IMR-90 (cell line): ENCODE data around the gene CD38. TPM values are rescaled to one million over a fixed set of nuclear protein-coding genes. Genes with fewer than 3 reads are reported as not detected.

Experiments used
- ATAC-seq: fragments of 200-7000 bp; cut with Tn5 transposase; 2 replicates; pipeline ENCODE4 v1.9.1; 2020; ENCODE audit warnings: low read depth, mild to moderate bottlenecking, moderate library complexity
- BruUV-seq: library from RNA; stranded (reverse); fragments of 400-500 nt; replicated peaks from 2 replicates; lab custom pipeline; 2021; lab: Mats Ljungman, UMichigan
- CTCF ChIA-PET: fragments of 300-600 bp; formaldehyde crosslinking; extraction: SDS; loops from one replicate; lab custom pipeline; 2021; ENCODE audit warnings: antibody characterized with exemption; lab: Yijun Ruan, JAX
- POLR2A ChIA-PET: fragments of 300-600 bp; sonication (Branson Sonifier 250); formaldehyde crosslinking; loops from one replicate; lab custom pipeline; 2022; ENCODE audit warnings: antibody characterized with exemption; ENCODE audit not compliant: unreplicated experiment; lab: Charles Lee
- DNase-seq: peaks from one replicate; pipeline ENCODE4 v3.0.0; 2013
- H2AFZ ChIP-seq: replicated peaks from 2 replicates; pipeline ENCODE3; 2013; ENCODE audit warnings: low read length, mild to moderate bottlenecking; ENCODE audit not compliant: poor library complexity
- H2AK5ac ChIP-seq: 2 replicates; pipeline ENCODE4 v1.6.1; 2013; ENCODE audit warnings: low read depth, low read length, inconsistent platforms
- H2AK9ac ChIP-seq: replicated peaks from 2 replicates; pipeline ENCODE3; 2013; ENCODE audit warnings: mild to moderate bottlenecking, low read depth, low read length, moderate library complexity; ENCODE audit not compliant: poor library complexity
- H2BK120ac ChIP-seq: 2 replicates; pipeline ENCODE4 v1.6.1; 2013; ENCODE audit warnings: low read depth, low read length, inconsistent platforms
- H2BK15ac ChIP-seq: 3 replicates; pipeline ENCODE4 v1.6.1; 2013; ENCODE audit warnings: low read depth, low read length, inconsistent platforms
- H2BK20ac ChIP-seq: 2 replicates; pipeline ENCODE4 v1.6.1; 2013; ENCODE audit warnings: low read depth, mild to moderate bottlenecking, inconsistent platforms, low read length, moderate library complexity
- H2BK5ac ChIP-seq: 2 replicates; pipeline ENCODE4 v1.6.1; 2013; ENCODE audit warnings: mild to moderate bottlenecking, low read depth, low read length, inconsistent platforms; ENCODE audit not compliant: poor library complexity, severe bottlenecking
- H3K14ac ChIP-seq: replicated peaks from 2 replicates; pipeline ENCODE4 v1.6.1; 2013; ENCODE audit warnings: low read depth, low read length, inconsistent platforms
- H3K18ac ChIP-seq: 2 replicates; pipeline ENCODE4 v1.6.1; 2013; ENCODE audit warnings: low read depth, low read length, control low read depth
- H3K23ac ChIP-seq: 2 replicates; pipeline ENCODE4 v1.6.1; 2013; ENCODE audit warnings: low read depth, low read length, inconsistent platforms
- H3K27ac ChIP-seq: 2 replicates; pipeline ENCODE4 v1.5.1; 2013; ENCODE audit warnings: mild to moderate bottlenecking, control low read depth, low read length; ENCODE audit not compliant: insufficient read depth
- H3K27me3 ChIP-seq: 2 replicates; pipeline ENCODE4 v1.6.1; 2013; ENCODE audit warnings: low read length; ENCODE audit not compliant: control insufficient read depth, insufficient read depth
- H3K36me3 ChIP-seq: 2 replicates; pipeline ENCODE4 v1.6.1; 2013; ENCODE audit warnings: low read length, mixed read lengths; ENCODE audit not compliant: control insufficient read depth, insufficient read depth
- H3K4ac ChIP-seq: 2 replicates; pipeline ENCODE4 v1.6.1; 2013; ENCODE audit warnings: low read depth, low read length, inconsistent platforms
- H3K4me1 ChIP-seq: 2 replicates; pipeline ENCODE4 v1.6.1; 2013; ENCODE audit warnings: low read length, mixed read lengths; ENCODE audit not compliant: control insufficient read depth, insufficient read depth
- H3K4me2 ChIP-seq: 2 replicates; pipeline ENCODE4 v1.6.1; 2013; ENCODE audit warnings: low read depth, mild to moderate bottlenecking, control low read depth, low read length, moderate library complexity
- H3K4me3 ChIP-seq: 2 replicates; pipeline ENCODE4 v1.5.1; 2013; ENCODE audit warnings: low read depth, mild to moderate bottlenecking, control low read depth, low read length, moderate library complexity; ENCODE audit not compliant: insufficient read depth
- H3K56ac ChIP-seq: 2 replicates; pipeline ENCODE4 v1.6.1; 2013; ENCODE audit warnings: low read length, inconsistent platforms; ENCODE audit not compliant: insufficient read depth; ENCODE audit errors: extremely low read depth
- H3K79me1 ChIP-seq, 2 experiments: 2 replicates each; pipeline ENCODE4 v1.6.1; 2013; ENCODE audit warnings: low read length in 2 of 2, inconsistent platforms in 1 of 2, low read depth in 1 of 2
- H3K9ac ChIP-seq: 2 replicates; pipeline ENCODE4 v1.6.1; 2013; ENCODE audit warnings: low read depth, low read length, control low read depth
- H3K9me1 ChIP-seq: 2 replicates; pipeline ENCODE4 v1.6.1; 2013; ENCODE audit warnings: low read length, inconsistent platforms; ENCODE audit not compliant: insufficient read depth
- H3K9me3 ChIP-seq: 2 replicates; pipeline ENCODE4 v1.6.1; 2013; ENCODE audit warnings: low read length; ENCODE audit not compliant: control insufficient read depth, insufficient read depth
- H4K20me1 ChIP-seq: 2 replicates; pipeline ENCODE4 v1.6.1; 2013; ENCODE audit warnings: low read length, inconsistent platforms; ENCODE audit not compliant: insufficient read depth
- H4K5ac ChIP-seq: 2 replicates; pipeline ENCODE4 v1.6.1; 2013; ENCODE audit warnings: mild to moderate bottlenecking, low read depth, low read length, control low read depth
- H4K8ac ChIP-seq, 2 experiments: 2 replicates each; pipeline ENCODE4 v1.6.1; 2013; ENCODE audit warnings: low read depth in 2 of 2, low read length in 2 of 2, control low read depth in 1 of 2, inconsistent platforms in 1 of 2
- H4K91ac ChIP-seq: 2 replicates; pipeline ENCODE4 v1.6.1; 2013; ENCODE audit warnings: low read depth, low read length, inconsistent platforms; ENCODE audit not compliant: insufficient read depth
- BHLHE40 ChIP-seq: fragments of 150-350 bp; IDR thresholded peaks from 2 replicates; pipeline ENCODE4 v1.6.1; 2016; ENCODE audit warnings: mild to moderate bottlenecking, low read depth, low read length
- CEBPB ChIP-seq: IDR thresholded peaks from 2 replicates; pipeline ENCODE4 v1.6.1; 2012; ENCODE audit warnings: low read depth, low read length, improper control_type of control experiment
- CHD1 ChIP-seq: IDR thresholded peaks from 2 replicates; pipeline ENCODE4 v1.6.1; 2012; ENCODE audit warnings: low read depth, low read length, improper control_type of control experiment
- FOS ChIP-seq: fragments of 150-350 bp; IDR thresholded peaks from 2 replicates; pipeline ENCODE4 v1.6.1; 2016; ENCODE audit warnings: low read depth, low read length
- MAFK ChIP-seq: IDR thresholded peaks from 2 replicates; pipeline ENCODE4 v1.6.1; 2012; ENCODE audit warnings: low read depth, low read length, improper control_type of control experiment
- MAZ ChIP-seq: IDR thresholded peaks from 2 replicates; pipeline ENCODE4 v1.6.1; 2012; ENCODE audit warnings: low read depth, mild to moderate bottlenecking, low read length, improper control_type of control experiment, moderate library complexity, borderline replicate concordance
- MXI1 ChIP-seq: IDR thresholded peaks from 2 replicates; pipeline ENCODE4 v1.6.1; 2012; ENCODE audit warnings: low read depth, mild to moderate bottlenecking, low read length, moderate library complexity, borderline replicate concordance
- NFE2L2 ChIP-seq: fragments of 150-350 bp; IDR thresholded peaks from 2 replicates; pipeline ENCODE4 v1.6.1; 2016; ENCODE audit warnings: low read depth, mild to moderate bottlenecking, low read length
- POLR2A ChIP-seq: IDR thresholded peaks from 2 replicates; pipeline ENCODE4 v1.6.1; 2012; ENCODE audit warnings: mild to moderate bottlenecking, low read depth, low read length
- RAD21 ChIP-seq: IDR thresholded peaks from 2 replicates; pipeline ENCODE4 v1.6.1; 2012; ENCODE audit warnings: low read length, improper control_type of control experiment
- RCOR1 ChIP-seq: IDR thresholded peaks from 2 replicates; pipeline ENCODE4 v1.6.1; 2012; ENCODE audit warnings: mild to moderate bottlenecking, low read length, improper control_type of control experiment; ENCODE audit not compliant: insufficient replicate concordance
- RFX5 ChIP-seq: IDR thresholded peaks from 2 replicates; pipeline ENCODE4 v1.8.0; 2012; ENCODE audit warnings: low read depth, mild to moderate bottlenecking, low read length, moderate library complexity
- SMC3 ChIP-seq: fragments of 150-350 bp; IDR thresholded peaks from 2 replicates; pipeline ENCODE4 v1.6.1; 2016; ENCODE audit warnings: low read depth, mild to moderate bottlenecking, antibody characterized with exemption, low read length, moderate library complexity
- whole genome bisulfite sequencing, 2 experiments: methylation state at CpG; one replicate each; pipeline versions ENCODE4 v1.1.5 to v1.1.7; 2013; ENCODE audit warnings: missing lambda C conversion rate in 2 of 2; ENCODE audit not compliant: insufficient read length in 1 of 2; ENCODE audit errors: extremely low coverage in 2 of 2; 5-methylcytosine and 5-hydroxymethylcytosine counted together
- dilution Hi-C: fragments of 300-500 bp; cut with HindIII; formaldehyde crosslinking; loops from one replicate; pipeline ENCODE4 v1.14.3; 2018; ENCODE audit warnings: low sequenced_read_pairs; ENCODE audit not compliant: unreplicated experiment
- in situ Hi-C: fragments of 300-500 bp; cut with MboI; formaldehyde crosslinking; loops from 3 replicates; pipeline ENCODE4 v1.14.3; 2019; ENCODE audit warnings: low sequenced_read_pairs, inconsistent platforms, mixed read lengths
- intact Hi-C: fragments of 100-400 bp; cut with micrococcal nuclease; formaldehyde crosslinking; loops from 2 replicates; pipeline ENCODE4 v1.10.0; 2022
- polyA plus RNA-seq, 3 experiments: library from polyadenylated mRNA; depleted of rRNA; stranded (reverse); fragments of >200 nt; gene quantifications; 2 replicates each; pipeline ENCODE4 v1.2.3, GENCODE V29; 2012; ENCODE audit warnings: low replicate concordance in 1 of 3
- total RNA-seq: library from RNA; depleted of rRNA; stranded (reverse); fragments of >200 nt; gene quantifications from 2 replicates; pipeline ENCODE4 v1.2.3, GENCODE V29; 2012
- TF ChIP-seq, protein P1 (sequence below): fragments of 150-350 bp; IDR thresholded peaks from 2 replicates; pipeline ENCODE4 v1.6.1; 2017; ENCODE audit warnings: mild to moderate bottlenecking, antibody characterized with exemption, low read length, low read depth
- TF ChIP-seq, protein P2 (sequence below): fragments of 150-350 bp; IDR thresholded peaks from 2 replicates; pipeline ENCODE4 v1.6.1; 2016; ENCODE audit warnings: low read depth, mild to moderate bottlenecking, low read length, moderate library complexity, borderline replicate concordance
- TF ChIP-seq, protein P3 (sequence below): conservative IDR thresholded peaks from 2 replicates; pipeline ENCODE4 v1.5.1; 2012; ENCODE audit warnings: mild to moderate bottlenecking, low read depth, low read length, improper control_type of control experiment

CD38 gene
- total and polyA plus RNA-seq, 2 of the 4 experiments (the other 2 are of a cell fraction): not detected

DNA sequence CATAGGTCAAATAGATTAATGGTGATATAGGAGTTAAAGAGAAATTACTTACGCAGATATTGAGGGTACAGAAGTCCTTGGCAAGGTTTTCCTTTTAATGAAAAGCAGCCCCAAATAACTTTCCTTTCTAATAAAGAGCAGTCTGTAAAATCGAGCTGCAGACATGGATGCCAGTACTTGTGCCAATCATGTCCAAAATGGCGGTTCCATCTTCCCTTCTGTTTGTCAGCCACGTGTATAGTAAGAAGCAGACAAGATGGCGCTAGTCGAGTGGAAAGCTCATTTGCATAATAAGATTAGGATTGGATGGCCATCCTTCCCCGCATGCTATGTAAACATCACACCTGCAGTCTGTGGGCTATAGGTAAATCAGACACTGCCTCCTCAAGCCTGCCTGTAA is 92.0 kb downstream of the CD38 start:
- Histone ChIP-seq H3K9me3 (no peaks in the 10 kb centered on the region), H3K4ac (no peak overlapping the region), H2AK5ac (no peak overlapping the region), H3K18ac (no peak overlapping the region), H4K8ac (no peak overlapping the region), H2BK5ac (no peak overlapping the region), H4K91ac (no peak overlapping the region), H2AK9ac (no peak overlapping the region), H3K36me3 (no peaks in the 10 kb centered on the region), H2BK15ac (no peak overlapping the region), H3K4me3 (no peak overlapping the region), H3K27me3 (peaks cover 18% of the 10 kb centered on the region), H3K9me1 (no peaks in the 10 kb centered on the region), H3K56ac (no peak overlapping the region), H4K5ac (no peak overlapping the region), H2BK120ac (no peak overlapping the region), H3K14ac (no peak overlapping the region), H2BK20ac (no peak overlapping the region), H3K4me1 (no peaks in the 10 kb centered on the region), H3K23ac (no peak overlapping the region), H3K79me1 (no peaks in the 10 kb centered on the region), H2AFZ (no peak overlapping the region), H3K4me2 (no peak overlapping the region), H3K27ac (no peak overlapping the region), H3K9ac (no peak overlapping the region), H4K20me1 (no peaks in the 10 kb centered on the region)
- DNase-seq: no peak
- ATAC-seq: no peak
- TF ChIP-seq RAD21 (no peak), MAZ (no peak), MXI1 (no peak), FOS (no peak), CEBPB (no peak), CHD1 (no peak), BHLHE40 (no peak), SMC3 (no peak), POLR2A (no peak), RCOR1 (no peak), RFX5 (no peak), MAFK (no peak), NFE2L2 (no peak)
- TF ChIP-seq, protein P1, sequence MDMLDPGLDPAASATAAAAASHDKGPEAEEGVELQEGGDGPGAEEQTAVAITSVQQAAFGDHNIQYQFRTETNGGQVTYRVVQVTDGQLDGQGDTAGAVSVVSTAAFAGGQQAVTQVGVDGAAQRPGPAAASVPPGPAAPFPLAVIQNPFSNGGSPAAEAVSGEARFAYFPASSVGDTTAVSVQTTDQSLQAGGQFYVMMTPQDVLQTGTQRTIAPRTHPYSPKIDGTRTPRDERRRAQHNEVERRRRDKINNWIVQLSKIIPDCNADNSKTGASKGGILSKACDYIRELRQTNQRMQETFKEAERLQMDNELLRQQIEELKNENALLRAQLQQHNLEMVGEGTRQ: no peak
- TF ChIP-seq, protein P2, sequence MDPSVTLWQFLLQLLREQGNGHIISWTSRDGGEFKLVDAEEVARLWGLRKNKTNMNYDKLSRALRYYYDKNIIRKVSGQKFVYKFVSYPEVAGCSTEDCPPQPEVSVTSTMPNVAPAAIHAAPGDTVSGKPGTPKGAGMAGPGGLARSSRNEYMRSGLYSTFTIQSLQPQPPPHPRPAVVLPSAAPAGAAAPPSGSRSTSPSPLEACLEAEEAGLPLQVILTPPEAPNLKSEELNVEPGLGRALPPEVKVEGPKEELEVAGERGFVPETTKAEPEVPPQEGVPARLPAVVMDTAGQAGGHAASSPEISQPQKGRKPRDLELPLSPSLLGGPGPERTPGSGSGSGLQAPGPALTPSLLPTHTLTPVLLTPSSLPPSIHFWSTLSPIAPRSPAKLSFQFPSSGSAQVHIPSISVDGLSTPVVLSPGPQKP: no peak
- TF ChIP-seq, protein P3, sequence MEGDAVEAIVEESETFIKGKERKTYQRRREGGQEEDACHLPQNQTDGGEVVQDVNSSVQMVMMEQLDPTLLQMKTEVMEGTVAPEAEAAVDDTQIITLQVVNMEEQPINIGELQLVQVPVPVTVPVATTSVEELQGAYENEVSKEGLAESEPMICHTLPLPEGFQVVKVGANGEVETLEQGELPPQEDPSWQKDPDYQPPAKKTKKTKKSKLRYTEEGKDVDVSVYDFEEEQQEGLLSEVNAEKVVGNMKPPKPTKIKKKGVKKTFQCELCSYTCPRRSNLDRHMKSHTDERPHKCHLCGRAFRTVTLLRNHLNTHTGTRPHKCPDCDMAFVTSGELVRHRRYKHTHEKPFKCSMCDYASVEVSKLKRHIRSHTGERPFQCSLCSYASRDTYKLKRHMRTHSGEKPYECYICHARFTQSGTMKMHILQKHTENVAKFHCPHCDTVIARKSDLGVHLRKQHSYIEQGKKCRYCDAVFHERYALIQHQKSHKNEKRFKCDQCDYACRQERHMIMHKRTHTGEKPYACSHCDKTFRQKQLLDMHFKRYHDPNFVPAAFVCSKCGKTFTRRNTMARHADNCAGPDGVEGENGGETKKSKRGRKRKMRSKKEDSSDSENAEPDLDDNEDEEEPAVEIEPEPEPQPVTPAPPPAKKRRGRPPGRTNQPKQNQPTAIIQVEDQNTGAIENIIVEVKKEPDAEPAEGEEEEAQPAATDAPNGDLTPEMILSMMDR: no peak
- intact Hi-C loops (no loop called here), dilution Hi-C loops (no loop called here), in situ Hi-C loops (no loop called here)
- ChIA-PET POLR2A (no interaction called here), CTCF (interaction anchor here (1.4 to 1.9 kb wide), 2 partner anchors 12 to 86 kb away, joined by 5 to 7 read pairs; no protein-coding TSS in a partner anchor)
- no TSS peak for BruUV-seq
- WGBS, 2 experiments: 80% methylated on average over 1 of the region's 7 CpGs; no CpG with 5 or more reads in 1 of the 2 experiments
